ENCODE data around the gene DBF4B. TPM values are rescaled to one million over a fixed set of nuclear protein-coding genes. Genes with fewer than 3 reads are reported as not detected.
"Not testable (repeated sequence)": the region's sequence is repeated elsewhere in the genome, so short reads cannot be mapped to it uniquely, and the experiment has no call there.

Gene DBF4B
- total RNA-seq, 1 donor = 2.2 TPM

DNA sequence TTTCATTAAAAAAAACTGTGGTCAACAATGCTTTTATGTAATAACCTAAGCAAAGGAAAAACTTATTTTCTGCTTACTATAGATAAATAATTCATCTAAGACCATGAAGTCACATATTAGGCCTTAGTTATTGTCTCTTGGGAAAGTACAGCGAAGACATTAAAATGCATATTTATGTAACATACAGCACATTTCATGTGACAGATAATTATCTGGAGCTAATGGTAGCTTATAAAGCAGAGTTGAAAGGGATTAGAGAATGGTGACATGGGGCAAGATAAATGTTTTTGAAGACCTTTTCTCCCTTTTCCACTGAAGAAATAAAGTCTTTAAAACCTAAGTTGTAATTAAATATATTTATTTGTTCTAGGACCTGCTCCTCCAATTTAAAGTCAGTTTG, 42.5 kb upstream of the DBF4B start:
- Histone ChIP-seq H3K27me3 (ENCODE audit: insufficient read depth, low read length) (peaks cover 5% of the 10 kb centered on the region), H3K36me3 (ENCODE audit: insufficient read depth, low read length) (no peaks in the 10 kb centered on the region), H2AFZ (ENCODE audit: low read length) (no peak overlapping the region), H3K4me2 (ENCODE audit: insufficient read depth, low read length) (no peak overlapping the region), H3K4me1 (ENCODE audit: insufficient read depth, low read length) (no peaks in the 10 kb centered on the region), H3K9me3 (ENCODE audit: low read depth, low read length) (no peaks in the 10 kb centered on the region), H3K79me2 (ENCODE audit: insufficient read depth, low read length) (no peaks in the 10 kb centered on the region), H3K4me3 (ENCODE audit: insufficient read depth, low read length) (no peak overlapping the region), H3K27ac (ENCODE audit: low read depth, low read length) (no peak overlapping the region), H4K20me1 (ENCODE audit: insufficient read depth, low read length) (no peaks in the 10 kb centered on the region)
- TF ChIP-seq, protein P1, sequence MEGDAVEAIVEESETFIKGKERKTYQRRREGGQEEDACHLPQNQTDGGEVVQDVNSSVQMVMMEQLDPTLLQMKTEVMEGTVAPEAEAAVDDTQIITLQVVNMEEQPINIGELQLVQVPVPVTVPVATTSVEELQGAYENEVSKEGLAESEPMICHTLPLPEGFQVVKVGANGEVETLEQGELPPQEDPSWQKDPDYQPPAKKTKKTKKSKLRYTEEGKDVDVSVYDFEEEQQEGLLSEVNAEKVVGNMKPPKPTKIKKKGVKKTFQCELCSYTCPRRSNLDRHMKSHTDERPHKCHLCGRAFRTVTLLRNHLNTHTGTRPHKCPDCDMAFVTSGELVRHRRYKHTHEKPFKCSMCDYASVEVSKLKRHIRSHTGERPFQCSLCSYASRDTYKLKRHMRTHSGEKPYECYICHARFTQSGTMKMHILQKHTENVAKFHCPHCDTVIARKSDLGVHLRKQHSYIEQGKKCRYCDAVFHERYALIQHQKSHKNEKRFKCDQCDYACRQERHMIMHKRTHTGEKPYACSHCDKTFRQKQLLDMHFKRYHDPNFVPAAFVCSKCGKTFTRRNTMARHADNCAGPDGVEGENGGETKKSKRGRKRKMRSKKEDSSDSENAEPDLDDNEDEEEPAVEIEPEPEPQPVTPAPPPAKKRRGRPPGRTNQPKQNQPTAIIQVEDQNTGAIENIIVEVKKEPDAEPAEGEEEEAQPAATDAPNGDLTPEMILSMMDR (IDR thresholded peaks at IDR 0.05; ENCODE audit: extremely low read depth, low read depth, low read length) = no peak
- DNase-seq (ENCODE audit: insufficient read length, low spot score, missing footprints) = no peak

DNA sequence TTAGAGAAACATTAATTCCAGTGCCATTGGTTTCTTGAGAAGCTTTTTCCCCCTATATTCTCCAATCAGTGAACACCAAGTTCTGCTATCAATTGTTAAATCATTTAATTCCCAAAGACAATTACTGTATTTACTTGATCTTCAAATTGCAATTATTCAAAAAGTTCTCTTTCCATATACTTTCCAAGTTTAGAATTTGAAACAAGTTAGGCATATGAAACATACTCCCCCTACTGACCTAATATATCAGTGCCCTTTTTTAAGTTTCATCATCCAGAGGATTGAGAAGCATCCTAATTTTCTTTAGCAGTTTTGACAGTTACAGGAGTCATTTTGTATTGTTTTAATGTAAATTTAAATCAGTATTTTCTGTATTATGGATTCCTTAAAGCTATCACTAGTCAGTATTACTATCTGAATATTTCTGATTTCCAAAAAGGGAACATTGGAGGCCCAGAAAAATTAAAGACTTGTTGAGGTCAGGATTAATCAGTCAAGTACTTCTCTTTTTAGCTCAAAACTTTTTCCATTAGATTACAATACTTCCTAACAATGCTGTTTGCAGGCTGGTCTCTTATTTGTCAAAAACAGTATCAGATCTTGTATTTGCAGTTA, 35.9 kb upstream of the DBF4B start:
- no peak overlapping the region for H3K4me2 ChIP-seq (ENCODE audit: insufficient read depth, low read length)
- peaks cover 5% of the 10 kb centered on the region for H3K4me1 ChIP-seq (ENCODE audit: insufficient read depth, low read length)
- TF ChIP-seq, protein P1 (IDR thresholded peaks at IDR 0.05; ENCODE audit: extremely low read depth, low read depth, low read length) = peak; percentile 68
- H2AFZ ChIP-seq (ENCODE audit: low read length) = no peak overlapping the region
- peaks cover 5% of the 10 kb centered on the region for H3K27me3 ChIP-seq (ENCODE audit: insufficient read depth, low read length)
- H3K36me3 ChIP-seq (ENCODE audit: insufficient read depth, low read length) = no peaks in the 10 kb centered on the region
- H3K27ac ChIP-seq (ENCODE audit: low read depth, low read length) = no peak overlapping the region
- peak; percentile 84 for DNase-seq (ENCODE audit: insufficient read length, low spot score, missing footprints)
- H3K4me3 ChIP-seq (ENCODE audit: insufficient read depth, low read length) = no peak overlapping the region
- H4K20me1 ChIP-seq (ENCODE audit: insufficient read depth, low read length) = no peaks in the 10 kb centered on the region
- H3K79me2 ChIP-seq (ENCODE audit: insufficient read depth, low read length) = no peaks in the 10 kb centered on the region
- H3K9me3 ChIP-seq (ENCODE audit: low read depth, low read length) = no peaks in the 10 kb centered on the region

DNA sequence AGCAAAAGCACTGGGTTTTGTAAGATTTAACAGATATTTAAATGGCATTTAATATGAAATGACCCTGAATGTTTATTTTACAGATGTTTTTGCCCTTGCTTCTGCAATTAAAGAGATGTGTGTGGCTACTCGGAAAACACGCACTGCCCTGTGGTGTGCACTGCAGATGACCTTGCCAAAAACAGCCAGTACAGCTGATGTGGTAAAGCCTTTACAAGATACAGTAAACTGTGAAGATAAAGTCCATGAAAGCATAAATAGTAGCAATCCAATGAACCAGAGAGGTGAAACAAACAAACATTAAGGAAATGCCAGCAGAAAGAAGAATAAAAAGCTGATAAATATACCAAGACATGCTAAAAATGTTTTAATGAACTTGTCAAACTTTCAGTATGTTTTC, 34.6 kb upstream of the DBF4B start:
- TF ChIP-seq, protein P1 (IDR thresholded peaks at IDR 0.05; ENCODE audit: extremely low read depth, low read depth, low read length) = no peak
- DNase-seq (ENCODE audit: insufficient read length, low spot score, missing footprints) = peak; percentile 48
- peaks cover 8% of the 10 kb centered on the region for H3K4me1 ChIP-seq (ENCODE audit: insufficient read depth, low read length)
- H3K36me3 ChIP-seq (ENCODE audit: insufficient read depth, low read length) = peaks cover 7% of the 10 kb centered on the region
- H3K4me2 ChIP-seq (ENCODE audit: insufficient read depth, low read length) = no peak overlapping the region
- H3K9me3 ChIP-seq (ENCODE audit: low read depth, low read length) = no peaks in the 10 kb centered on the region
- no peak overlapping the region for H2AFZ ChIP-seq (ENCODE audit: low read length)
- no peak overlapping the region for H3K27ac ChIP-seq (ENCODE audit: low read depth, low read length)
- H4K20me1 ChIP-seq (ENCODE audit: insufficient read depth, low read length) = no peaks in the 10 kb centered on the region
- no peaks in the 10 kb centered on the region for H3K79me2 ChIP-seq (ENCODE audit: insufficient read depth, low read length)
- H3K27me3 ChIP-seq (ENCODE audit: insufficient read depth, low read length) = no peaks in the 10 kb centered on the region
- no peak overlapping the region for H3K4me3 ChIP-seq (ENCODE audit: insufficient read depth, low read length)

DNA sequence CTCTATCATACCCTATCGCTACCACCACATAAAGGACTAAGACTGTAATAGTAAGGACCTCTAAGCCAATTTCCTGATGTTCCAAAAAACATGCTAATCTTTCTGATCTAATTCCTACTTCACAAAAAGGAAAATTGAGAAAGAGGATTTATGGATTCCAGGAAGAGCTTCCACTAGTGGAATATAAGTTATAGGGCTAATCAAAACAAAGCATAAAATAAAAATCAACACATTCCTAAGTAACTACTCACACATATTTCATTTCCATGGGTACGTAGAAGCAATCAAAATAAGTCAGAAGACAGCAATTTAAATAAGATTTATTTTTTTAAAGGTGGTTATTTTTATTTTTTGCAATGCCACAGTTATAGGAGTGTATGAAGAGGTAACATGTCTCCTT, 31.3 kb upstream of the DBF4B start:
- Histone ChIP-seq H3K4me3 (ENCODE audit: insufficient read depth, low read length) (no peak overlapping the region), H3K4me1 (ENCODE audit: insufficient read depth, low read length) (peaks cover 8% of the 10 kb centered on the region), H3K79me2 (ENCODE audit: insufficient read depth, low read length) (no peaks in the 10 kb centered on the region), H3K36me3 (ENCODE audit: insufficient read depth, low read length) (peaks cover 18% of the 10 kb centered on the region), H3K27me3 (ENCODE audit: insufficient read depth, low read length) (no peaks in the 10 kb centered on the region), H3K27ac (ENCODE audit: low read depth, low read length) (no peak overlapping the region), H3K4me2 (ENCODE audit: insufficient read depth, low read length) (no peak overlapping the region), H4K20me1 (ENCODE audit: insufficient read depth, low read length) (no peaks in the 10 kb centered on the region), H3K9me3 (ENCODE audit: low read depth, low read length) (no peaks in the 10 kb centered on the region), H2AFZ (ENCODE audit: low read length) (no peak overlapping the region)
- TF ChIP-seq, protein P1 (IDR thresholded peaks at IDR 0.05; ENCODE audit: extremely low read depth, low read depth, low read length) = no peak
- peak; percentile 67 for DNase-seq (ENCODE audit: insufficient read length, low spot score, missing footprints)

DNA sequence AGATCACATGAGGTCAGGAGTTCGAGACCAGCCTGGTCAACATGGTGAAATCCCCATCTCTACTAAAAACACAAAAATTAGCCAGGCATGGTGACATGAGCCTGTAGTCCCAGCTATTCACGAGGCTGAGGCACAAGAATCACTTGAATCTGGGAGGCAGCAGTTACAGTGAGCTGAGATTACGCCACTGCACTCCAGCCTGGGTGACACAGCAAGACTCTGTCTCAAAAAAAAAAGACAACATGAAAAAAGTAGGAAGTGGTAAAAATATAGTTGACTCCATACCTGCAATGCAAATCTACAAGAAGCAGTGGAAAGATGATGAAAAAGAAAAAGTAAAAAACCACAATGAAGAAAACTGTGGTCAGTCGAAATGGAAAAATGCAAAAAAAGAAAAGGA, 25.2 kb upstream of the DBF4B start:
- not testable (repeated sequence) for H3K27me3 ChIP-seq (ENCODE audit: insufficient read depth, low read length); H2AFZ ChIP-seq (ENCODE audit: low read length); H3K4me2 ChIP-seq (ENCODE audit: insufficient read depth, low read length); H4K20me1 ChIP-seq (ENCODE audit: insufficient read depth, low read length); DNase-seq (ENCODE audit: insufficient read length, low spot score, missing footprints); H3K4me3 ChIP-seq (ENCODE audit: insufficient read depth, low read length); H3K9me3 ChIP-seq (ENCODE audit: low read depth, low read length); H3K27ac ChIP-seq (ENCODE audit: low read depth, low read length); H3K4me1 ChIP-seq (ENCODE audit: insufficient read depth, low read length)
- Histone ChIP-seq H3K79me2 (ENCODE audit: insufficient read depth, low read length) (peaks cover 33% of the 10 kb centered on the region), H3K36me3 (ENCODE audit: insufficient read depth, low read length) (peaks cover 32% of the 10 kb centered on the region)

All from osteoblast (primary cell).